Measurements from ENCODE around the gene TBC1D22A. TPM values are rescaled to one million over a fixed set of nuclear protein-coding genes. Genes with fewer than 3 reads are reported as not detected.
A peak's percentile ranks its signal among the peaks of the same experiment; 100 is the strongest.

The TBC1D22A gene
- total RNA-seq, 1 donor, result 17.7 TPM

GRCh38 chr22:46803031-46803880 is 40.8 kb downstream of the TBC1D22A start:
- Histone ChIP-seq H4K20me1 (ENCODE audit: insufficient read depth, low read length) (peaks cover 44% of the 10 kb centered on the region), H3K4me1 (ENCODE audit: insufficient read depth, low read length) (peaks cover 3% of the 10 kb centered on the region), H3K4me2 (ENCODE audit: insufficient read depth, low read length) (no peak overlapping the region), H3K79me2 (ENCODE audit: insufficient read depth, low read length) (peaks cover 46% of the 10 kb centered on the region), H3K27ac (ENCODE audit: low read depth, low read length) (no peak overlapping the region), H2AFZ (ENCODE audit: low read length) (no peak overlapping the region), H3K27me3 (ENCODE audit: insufficient read depth, low read length) (no peaks in the 10 kb centered on the region), H3K9me3 (ENCODE audit: low read depth, low read length) (no peaks in the 10 kb centered on the region), H3K4me3 (ENCODE audit: insufficient read depth, low read length) (no peak overlapping the region), H3K36me3 (ENCODE audit: insufficient read depth, low read length) (peaks cover 17% of the 10 kb centered on the region)
- DNase-seq (ENCODE audit: insufficient read length, low spot score, missing footprints), result no peak
- TF ChIP-seq, protein P1, sequence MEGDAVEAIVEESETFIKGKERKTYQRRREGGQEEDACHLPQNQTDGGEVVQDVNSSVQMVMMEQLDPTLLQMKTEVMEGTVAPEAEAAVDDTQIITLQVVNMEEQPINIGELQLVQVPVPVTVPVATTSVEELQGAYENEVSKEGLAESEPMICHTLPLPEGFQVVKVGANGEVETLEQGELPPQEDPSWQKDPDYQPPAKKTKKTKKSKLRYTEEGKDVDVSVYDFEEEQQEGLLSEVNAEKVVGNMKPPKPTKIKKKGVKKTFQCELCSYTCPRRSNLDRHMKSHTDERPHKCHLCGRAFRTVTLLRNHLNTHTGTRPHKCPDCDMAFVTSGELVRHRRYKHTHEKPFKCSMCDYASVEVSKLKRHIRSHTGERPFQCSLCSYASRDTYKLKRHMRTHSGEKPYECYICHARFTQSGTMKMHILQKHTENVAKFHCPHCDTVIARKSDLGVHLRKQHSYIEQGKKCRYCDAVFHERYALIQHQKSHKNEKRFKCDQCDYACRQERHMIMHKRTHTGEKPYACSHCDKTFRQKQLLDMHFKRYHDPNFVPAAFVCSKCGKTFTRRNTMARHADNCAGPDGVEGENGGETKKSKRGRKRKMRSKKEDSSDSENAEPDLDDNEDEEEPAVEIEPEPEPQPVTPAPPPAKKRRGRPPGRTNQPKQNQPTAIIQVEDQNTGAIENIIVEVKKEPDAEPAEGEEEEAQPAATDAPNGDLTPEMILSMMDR (IDR thresholded peaks at IDR 0.05; ENCODE audit: extremely low read depth, low read depth, low read length), result peak; percentile 76

- Histone ChIP-seq H3K4me1 (ENCODE audit: insufficient read depth, low read length) (no peaks in the 10 kb centered on the region), H3K27ac (ENCODE audit: low read depth, low read length) (no peak overlapping the region), H3K27me3 (ENCODE audit: insufficient read depth, low read length) (no peaks in the 10 kb centered on the region), H3K36me3 (ENCODE audit: insufficient read depth, low read length) (peaks cover 17% of the 10 kb centered on the region), H2AFZ (ENCODE audit: low read length) (no peak overlapping the region), H3K4me2 (ENCODE audit: insufficient read depth, low read length) (no peak overlapping the region), H3K4me3 (ENCODE audit: insufficient read depth, low read length) (no peak overlapping the region), H4K20me1 (ENCODE audit: insufficient read depth, low read length) (peaks cover 41% of the 10 kb centered on the region), H3K9me3 (ENCODE audit: low read depth, low read length) (no peaks in the 10 kb centered on the region), H3K79me2 (ENCODE audit: insufficient read depth, low read length) (peaks cover 46% of the 10 kb centered on the region)
- TF ChIP-seq, protein P1 (IDR thresholded peaks at IDR 0.05; ENCODE audit: extremely low read depth, low read depth, low read length), result no peak
- no peak for DNase-seq (ENCODE audit: insufficient read length, low spot score, missing footprints)
These were observed 41.5 kb downstream of the TBC1D22A start for GRCh38 chr22:46803936-46804335.

GRCh38 chr22:46806794-46807193 is 44.3 kb downstream of the TBC1D22A start:
- no peak overlapping the region for H2AFZ ChIP-seq (ENCODE audit: low read length)
- H3K4me3 ChIP-seq (ENCODE audit: insufficient read depth, low read length), result no peak overlapping the region
- TF ChIP-seq, protein P1 (IDR thresholded peaks at IDR 0.05; ENCODE audit: extremely low read depth, low read depth, low read length), result no peak
- peaks cover 42% of the 10 kb centered on the region for H3K79me2 ChIP-seq (ENCODE audit: insufficient read depth, low read length)
- no peaks in the 10 kb centered on the region for H3K4me1 ChIP-seq (ENCODE audit: insufficient read depth, low read length)
- H3K27ac ChIP-seq (ENCODE audit: low read depth, low read length), result no peak overlapping the region
- no peak overlapping the region for H3K4me2 ChIP-seq (ENCODE audit: insufficient read depth, low read length)
- no peaks in the 10 kb centered on the region for H3K27me3 ChIP-seq (ENCODE audit: insufficient read depth, low read length)
- peaks cover 25% of the 10 kb centered on the region for H4K20me1 ChIP-seq (ENCODE audit: insufficient read depth, low read length)
- H3K9me3 ChIP-seq (ENCODE audit: low read depth, low read length), result no peaks in the 10 kb centered on the region
- DNase-seq (ENCODE audit: insufficient read length, low spot score, missing footprints), result no peak
- no peaks in the 10 kb centered on the region for H3K36me3 ChIP-seq (ENCODE audit: insufficient read depth, low read length)

GRCh38 chr22:46807458-46807857 is 45.0 kb downstream of the TBC1D22A start:
- no peaks in the 10 kb centered on the region for H3K36me3 ChIP-seq (ENCODE audit: insufficient read depth, low read length)
- peaks cover 25% of the 10 kb centered on the region for H4K20me1 ChIP-seq (ENCODE audit: insufficient read depth, low read length)
- H3K27me3 ChIP-seq (ENCODE audit: insufficient read depth, low read length), result no peaks in the 10 kb centered on the region
- no peaks in the 10 kb centered on the region for H3K4me1 ChIP-seq (ENCODE audit: insufficient read depth, low read length)
- DNase-seq (ENCODE audit: insufficient read length, low spot score, missing footprints), result no peak
- TF ChIP-seq, protein P1 (IDR thresholded peaks at IDR 0.05; ENCODE audit: extremely low read depth, low read depth, low read length), result no peak
- peaks cover 45% of the 10 kb centered on the region for H3K79me2 ChIP-seq (ENCODE audit: insufficient read depth, low read length)
- H3K4me3 ChIP-seq (ENCODE audit: insufficient read depth, low read length), result no peak overlapping the region
- H2AFZ ChIP-seq (ENCODE audit: low read length), result no peak overlapping the region
- H3K9me3 ChIP-seq (ENCODE audit: low read depth, low read length), result no peaks in the 10 kb centered on the region
- no peak overlapping the region for H3K27ac ChIP-seq (ENCODE audit: low read depth, low read length)
- H3K4me2 ChIP-seq (ENCODE audit: insufficient read depth, low read length), result no peak overlapping the region

All from osteoblast (primary cell).